GM19452 (cell line): ENCODE data around the gene PTTG1IP.
A peak's percentile ranks its signal among the peaks of the same experiment; 100 is the strongest.
"Not testable (repeated sequence)": the region's sequence is repeated elsewhere in the genome, so short reads cannot be mapped to it uniquely, and the experiment has no call there.

ENCODE experiments used
- ATAC-seq: cut with Tn5 transposase; IDR thresholded peaks from one replicate; pipeline ENCODE4 v1.9.1; 2021; ENCODE audit not compliant: unreplicated experiment

Gene PTTG1IP

GRCh38 chr21:44873356-44874239 lies at the start of gene PTTG1IP:
Gene PTTG1IP, minus strand, starts transcription at chr21:44873690. Its CDS starts 74 bp downstream, at chr21:44873616.
- ATAC-seq = peak; percentile 66

- ATAC-seq = no peak
Measured at GRCh38 chr21:44921928-44922327, 48.4 kb upstream of the PTTG1IP start.

GRCh38 chr21:44920694-44921604 lies 47.5 kb upstream of the PTTG1IP start, which contains the start of gene ITGB2:
Gene ITGB2, minus strand, starts transcription at chr21:44920899. Its CDS starts 10,117 bp downstream, at chr21:44910782.
- no peak for ATAC-seq

- no peak for ATAC-seq
Measured at GRCh38 chr21:44919913-44920693, 46.6 kb upstream of the PTTG1IP start.

GRCh38 chr21:44919111-44919912 lies 45.8 kb upstream of the PTTG1IP start:
- ATAC-seq = no peak

GRCh38 chr21:44918581-44919033 lies 45.1 kb upstream of the PTTG1IP start:
- no peak for ATAC-seq

GRCh38 chr21:44918107-44918470 lies 44.6 kb upstream of the PTTG1IP start:
- no peak for ATAC-seq

GRCh38 chr21:44917446-44918106 lies 44.1 kb upstream of the PTTG1IP start:
- ATAC-seq = no peak

GRCh38 chr21:44916965-44917364 lies 43.5 kb upstream of the PTTG1IP start:
- ATAC-seq = no peak

GRCh38 chr21:44914176-44914874 lies 40.8 kb upstream of the PTTG1IP start:
- peak; percentile 74 for ATAC-seq

GRCh38 chr21:44913425-44914175 lies 40.1 kb upstream of the PTTG1IP start:
- ATAC-seq = no peak

- not testable (repeated sequence) for ATAC-seq
Measured at GRCh38 chr21:44912506-44913412, 39.3 kb upstream of the PTTG1IP start.

GRCh38 chr21:44912158-44912473 lies 38.6 kb upstream of the PTTG1IP start:
- no peak for ATAC-seq

GRCh38 chr21:44911384-44912157 lies 38.1 kb upstream of the PTTG1IP start:
- no peak for ATAC-seq

GRCh38 chr21:44911068-44911383 lies 37.5 kb upstream of the PTTG1IP start:
- ATAC-seq = no peak

GRCh38 chr21:44910229-44911067 lies 37.0 kb upstream of the PTTG1IP start:
- no peak for ATAC-seq
